ENCODE data around the gene SUN1.

DNA sequence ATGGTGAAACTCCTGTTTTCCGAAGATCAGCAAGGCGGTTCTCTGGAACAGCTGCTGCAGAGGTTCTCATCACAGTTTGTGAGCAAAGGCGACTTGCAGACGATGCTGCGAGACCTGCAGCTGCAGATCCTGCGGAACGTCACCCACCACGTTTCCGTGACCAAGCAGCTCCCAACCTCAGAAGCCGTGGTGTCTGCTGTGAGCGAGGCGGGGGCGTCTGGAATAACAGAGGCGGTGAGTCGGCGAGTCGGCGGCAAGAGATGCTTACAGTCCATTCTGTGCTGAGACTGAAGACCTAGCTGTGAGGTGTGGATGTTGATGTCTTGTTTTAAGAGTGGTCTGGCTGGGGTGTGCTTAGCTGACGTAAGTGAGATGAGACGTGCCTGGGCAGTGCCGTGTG is 27.9 kb downstream of the SUN1 start:
- TF ChIP-seq, protein P1, sequence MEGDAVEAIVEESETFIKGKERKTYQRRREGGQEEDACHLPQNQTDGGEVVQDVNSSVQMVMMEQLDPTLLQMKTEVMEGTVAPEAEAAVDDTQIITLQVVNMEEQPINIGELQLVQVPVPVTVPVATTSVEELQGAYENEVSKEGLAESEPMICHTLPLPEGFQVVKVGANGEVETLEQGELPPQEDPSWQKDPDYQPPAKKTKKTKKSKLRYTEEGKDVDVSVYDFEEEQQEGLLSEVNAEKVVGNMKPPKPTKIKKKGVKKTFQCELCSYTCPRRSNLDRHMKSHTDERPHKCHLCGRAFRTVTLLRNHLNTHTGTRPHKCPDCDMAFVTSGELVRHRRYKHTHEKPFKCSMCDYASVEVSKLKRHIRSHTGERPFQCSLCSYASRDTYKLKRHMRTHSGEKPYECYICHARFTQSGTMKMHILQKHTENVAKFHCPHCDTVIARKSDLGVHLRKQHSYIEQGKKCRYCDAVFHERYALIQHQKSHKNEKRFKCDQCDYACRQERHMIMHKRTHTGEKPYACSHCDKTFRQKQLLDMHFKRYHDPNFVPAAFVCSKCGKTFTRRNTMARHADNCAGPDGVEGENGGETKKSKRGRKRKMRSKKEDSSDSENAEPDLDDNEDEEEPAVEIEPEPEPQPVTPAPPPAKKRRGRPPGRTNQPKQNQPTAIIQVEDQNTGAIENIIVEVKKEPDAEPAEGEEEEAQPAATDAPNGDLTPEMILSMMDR (IDR thresholded peaks at IDR 0.05): no peak
- no peak for TF ChIP-seq POLR2A (IDR thresholded peaks at IDR 0.05)
- no peak for TF ChIP-seq EP300 (IDR thresholded peaks at IDR 0.05)

All from suprapubic skin (tissue), 3 donors.